Measurements from ENCODE around the gene RFX1.

DNA sequence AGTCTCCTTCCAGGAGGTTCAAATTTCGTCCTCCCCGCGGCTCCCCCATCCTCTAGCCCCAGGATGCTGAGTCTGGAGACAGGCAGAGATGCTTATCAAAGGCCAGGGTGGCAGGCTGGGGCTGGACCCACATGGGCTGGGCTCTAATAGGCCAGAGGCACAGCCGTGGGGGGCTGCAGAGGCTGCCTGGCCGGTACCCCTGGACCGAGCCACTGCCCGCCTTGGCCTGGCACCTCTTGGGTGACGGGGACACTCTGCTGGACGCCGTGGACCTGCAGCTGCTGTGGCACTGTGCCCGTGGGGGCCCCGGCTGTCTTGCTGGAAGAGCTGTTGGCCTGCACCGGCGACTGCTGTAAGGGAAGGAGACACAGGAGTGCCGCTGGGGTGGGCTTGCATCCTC, 25.8 kb downstream of the RFX1 start:
- no peak for TF ChIP-seq EGR1 (IDR thresholded peaks at IDR 0.05)
- no peak for TF ChIP-seq CEBPB (IDR thresholded peaks at IDR 0.05)
- TF ChIP-seq FOXM1 (IDR thresholded peaks at IDR 0.05; ENCODE audit: borderline replicate concordance, low read depth): no peak
- TF ChIP-seq EP300 (IDR thresholded peaks at IDR 0.05; ENCODE audit: borderline replicate concordance): no peak

Data from Ishikawa (cell line).